IPS-18c (cell line): ENCODE results near the gene SKOR1.

Experiments
- H3K4me3 ChIP-seq: 2 replicates; pipeline ENCODE4 v1.7.0; 2013; ENCODE audit warnings: low read depth, mild to moderate bottlenecking, low read length, moderate library complexity; ENCODE audit not compliant: insufficient read depth
- H3K9me3 ChIP-seq: one replicate; pipeline ENCODE4 v1.6.1; 2013; ENCODE audit warnings: mild to moderate bottlenecking, low read length, moderate library complexity; ENCODE audit not compliant: control insufficient read depth, insufficient read depth

The SKOR1 gene

DNA sequence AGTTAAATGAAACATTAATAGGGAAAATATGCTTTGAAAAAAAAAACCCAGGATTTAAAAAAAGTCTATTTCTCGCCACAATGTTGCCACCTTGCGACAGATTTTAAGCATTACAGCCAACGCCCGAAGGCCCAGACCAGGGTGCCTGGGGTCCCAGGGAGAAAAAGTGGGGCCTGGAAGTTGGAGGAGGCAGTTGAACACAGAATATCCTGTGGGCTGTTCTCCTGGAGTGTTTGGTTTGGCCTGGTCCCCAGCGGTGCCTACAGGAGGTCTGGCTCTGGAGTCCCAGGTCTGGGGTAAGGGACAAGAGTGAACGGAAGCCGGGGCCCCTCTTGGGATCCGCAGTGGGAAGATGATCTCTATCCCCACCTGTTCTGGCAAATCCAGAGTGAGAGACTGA is 11.2 kb downstream of the SKOR1 start:
- no peak overlapping the region for H3K4me3 ChIP-seq
- H3K9me3 ChIP-seq, result peaks cover 2% of the 10 kb centered on the region

DNA sequence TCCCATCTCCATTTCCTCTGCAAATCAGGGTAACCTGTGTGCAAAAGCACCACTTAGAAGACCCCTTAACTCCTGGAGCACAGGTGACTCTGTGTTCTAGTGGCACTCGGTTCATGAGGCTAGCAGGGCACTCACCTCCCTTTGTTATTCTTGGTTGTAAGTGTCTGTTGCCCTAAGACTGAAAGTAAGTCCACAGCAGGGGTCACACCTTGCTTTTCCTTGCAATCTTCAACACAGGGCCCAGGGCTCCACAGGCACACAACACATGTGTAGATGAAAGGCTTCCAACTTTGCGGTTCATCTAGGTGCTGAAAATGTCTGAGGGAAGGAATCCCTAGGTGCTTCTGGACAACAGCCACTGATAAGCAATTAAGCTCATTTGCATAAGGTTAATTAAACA is 11.6 kb downstream of the SKOR1 start:
- H3K9me3 ChIP-seq, result peaks cover 2% of the 10 kb centered on the region
- H3K4me3 ChIP-seq, result no peak overlapping the region

DNA sequence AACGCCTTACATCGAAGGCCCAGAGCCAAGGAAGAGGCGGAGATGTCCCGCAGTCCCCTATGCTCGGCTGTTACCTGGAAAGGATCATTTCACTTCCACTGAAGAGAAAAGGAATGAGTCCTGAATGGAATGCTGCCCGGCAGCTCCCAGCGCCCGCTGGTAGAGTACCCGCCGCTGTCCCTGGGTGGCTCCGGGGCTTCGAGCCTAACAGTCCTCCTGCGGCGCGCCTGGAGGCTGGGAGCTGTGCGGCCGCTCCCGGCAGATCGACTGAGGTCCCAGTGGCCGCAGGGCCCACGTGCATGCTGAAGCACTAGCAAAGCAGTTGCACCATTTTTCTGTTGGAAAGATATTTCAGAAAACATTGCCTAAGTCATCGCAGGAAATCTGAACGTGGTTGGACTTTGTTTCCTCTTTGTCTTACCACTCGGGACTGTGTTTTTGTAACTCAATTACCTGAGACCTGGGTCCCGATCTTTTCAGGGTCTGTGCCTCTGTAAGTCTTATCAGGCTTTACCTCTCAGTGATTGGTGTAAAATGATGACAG is 13.6 kb downstream of the SKOR1 start:
- peak overlapping the region; percentile 35; the same call in 1 of the 2 replicates for H3K4me3 ChIP-seq
- peaks cover 2% of the 10 kb centered on the region for H3K9me3 ChIP-seq

DNA sequence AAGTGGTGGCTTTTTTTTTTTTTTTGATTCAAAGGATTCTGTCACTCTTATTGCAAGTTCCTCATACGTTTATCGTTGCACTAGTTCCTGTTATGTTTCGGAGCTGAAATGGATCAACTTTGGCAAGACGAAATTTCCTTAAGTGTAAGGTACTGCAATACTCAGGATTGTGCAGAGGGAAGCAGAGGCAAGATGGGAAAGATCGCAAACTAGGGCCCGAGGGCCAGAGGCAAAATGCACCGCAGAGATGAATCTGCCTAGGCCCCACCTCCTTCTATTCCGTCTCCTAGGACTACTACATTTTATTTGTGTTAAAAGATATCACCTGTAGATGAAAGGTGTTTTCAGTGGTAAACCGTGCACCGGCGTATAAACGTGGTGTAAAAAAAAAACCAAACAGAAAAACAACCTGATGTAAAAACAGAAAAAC is 14.2 kb downstream of the SKOR1 start:
- peaks cover 2% of the 10 kb centered on the region for H3K9me3 ChIP-seq
- H3K4me3 ChIP-seq, result peak overlapping the region; percentile 47; the same call in 1 of the 2 replicates

DNA sequence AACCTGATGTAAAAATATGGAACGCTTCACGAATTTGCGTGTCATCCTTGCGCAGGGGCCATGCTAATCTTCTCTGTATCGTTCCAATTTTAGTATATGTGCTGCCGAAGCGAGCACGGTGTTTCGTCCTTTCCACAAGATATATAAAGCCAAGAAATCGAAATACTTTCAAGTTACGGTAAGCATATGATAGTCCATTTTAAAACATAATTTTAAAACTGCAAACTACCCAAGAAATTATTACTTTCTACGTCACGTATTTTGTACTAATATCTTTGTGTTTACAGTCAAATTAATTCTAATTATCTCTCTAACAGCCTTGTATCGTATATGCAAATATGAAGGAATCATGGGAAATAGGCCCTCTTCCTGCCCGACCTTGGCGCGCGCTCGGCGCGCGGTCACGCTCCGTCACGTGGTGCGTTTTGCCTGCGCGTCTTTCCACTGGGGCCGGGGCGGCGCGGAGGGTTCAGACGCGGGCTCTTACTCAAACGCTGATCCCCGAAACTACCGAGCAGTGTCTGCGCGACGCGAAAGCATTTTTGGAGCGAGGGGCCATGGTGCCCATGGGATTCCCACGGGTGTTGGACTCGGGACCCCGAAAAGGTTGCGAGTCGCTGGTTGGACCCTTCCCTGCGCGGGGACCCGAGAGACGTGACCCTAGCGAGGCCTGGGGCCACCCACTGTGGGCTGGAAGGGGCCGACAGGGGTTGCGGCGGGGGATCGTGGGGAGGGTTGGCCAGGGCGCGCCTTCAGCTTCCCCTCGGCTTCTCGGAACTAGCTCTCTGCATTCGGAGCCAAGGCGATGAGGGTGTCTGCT is 14.8 kb downstream of the SKOR1 start, which contains the start of gene RNU6-1:
TSS of gene RNU6-1 (minus strand) at position 117 of the 820 bp plus-strand sequence.
- Histone ChIP-seq H3K4me3 (peak within 1 kb of the TSS; percentile 84), H3K9me3 (no peaks in the 10 kb centered on the region)

DNA sequence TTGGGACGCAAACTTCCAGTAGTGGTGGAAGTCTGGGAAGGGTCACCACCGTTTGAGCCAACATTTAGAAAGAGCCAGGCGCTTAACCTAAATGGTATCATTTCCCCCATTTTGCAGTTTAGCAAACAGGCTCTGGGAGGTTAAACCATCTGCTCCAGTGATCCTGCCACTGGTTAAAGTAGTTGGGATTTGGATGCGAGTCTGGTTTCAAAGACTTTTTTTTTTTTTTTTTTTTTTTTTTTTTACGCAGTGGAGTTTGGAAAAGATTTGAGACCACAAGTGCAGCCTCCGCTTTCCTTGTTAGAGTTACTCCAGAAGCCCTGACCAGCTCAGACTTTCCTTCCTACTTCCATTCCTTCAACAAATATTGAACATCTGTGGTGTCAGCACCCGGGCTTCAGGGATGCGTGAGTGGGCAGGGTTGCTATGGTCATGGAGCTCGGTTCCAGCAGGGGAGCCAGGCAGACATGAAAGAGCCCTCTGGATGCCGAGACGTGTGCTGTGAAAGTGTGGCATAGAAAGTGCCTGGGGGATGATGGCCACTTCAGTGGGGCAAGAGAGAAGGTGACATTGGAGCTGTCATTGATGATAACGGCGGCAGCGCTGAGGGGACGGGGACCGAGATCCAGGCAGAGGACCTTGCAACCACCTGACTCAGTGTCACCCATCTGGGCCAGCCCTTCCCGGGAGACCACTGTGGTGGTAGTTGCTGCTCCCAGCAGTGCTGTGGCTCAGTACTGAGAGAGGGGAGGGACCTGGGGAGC is 15.6 kb downstream of the SKOR1 start:
- Histone ChIP-seq H3K4me3 (peak overlapping the region; percentile 84), H3K9me3 (no peaks in the 10 kb centered on the region)

DNA sequence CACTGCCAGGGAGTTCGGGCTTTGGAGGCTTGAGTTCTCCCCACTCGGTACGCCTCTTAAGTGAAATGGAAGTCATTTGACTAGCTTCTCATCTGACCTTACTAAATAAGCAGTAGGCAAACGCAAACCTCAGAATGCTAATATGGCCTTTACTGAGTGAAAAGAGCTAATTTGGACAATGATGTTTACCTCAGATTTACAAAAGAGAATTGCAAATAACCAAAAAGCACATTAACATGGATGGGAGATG is 16.1 kb downstream of the SKOR1 start:
- peak overlapping the region; percentile 84; the same call in 1 of the 2 replicates for H3K4me3 ChIP-seq
- no peaks in the 10 kb centered on the region for H3K9me3 ChIP-seq

DNA sequence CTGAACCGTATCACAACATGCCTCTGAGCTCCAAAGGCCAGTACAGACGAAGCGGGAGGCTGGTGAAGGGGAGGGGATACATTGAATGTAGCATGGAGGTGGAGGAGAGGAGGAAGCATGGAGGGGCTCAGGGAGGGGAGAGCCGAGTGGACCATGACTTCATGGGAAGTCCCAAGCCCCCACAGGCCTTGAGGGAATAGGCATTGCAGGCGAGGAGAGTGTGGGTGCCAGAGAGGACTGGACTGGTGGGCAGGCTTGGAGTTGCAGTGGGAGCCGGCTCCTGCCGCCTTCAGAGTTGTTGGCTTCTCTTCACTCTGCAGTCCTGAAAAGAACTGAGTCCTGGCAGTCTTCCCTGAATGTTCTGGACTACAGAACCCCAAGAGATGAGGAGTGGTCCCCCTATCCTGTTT is 17.8 kb downstream of the SKOR1 start:
- no peak overlapping the region for H3K4me3 ChIP-seq

DNA sequence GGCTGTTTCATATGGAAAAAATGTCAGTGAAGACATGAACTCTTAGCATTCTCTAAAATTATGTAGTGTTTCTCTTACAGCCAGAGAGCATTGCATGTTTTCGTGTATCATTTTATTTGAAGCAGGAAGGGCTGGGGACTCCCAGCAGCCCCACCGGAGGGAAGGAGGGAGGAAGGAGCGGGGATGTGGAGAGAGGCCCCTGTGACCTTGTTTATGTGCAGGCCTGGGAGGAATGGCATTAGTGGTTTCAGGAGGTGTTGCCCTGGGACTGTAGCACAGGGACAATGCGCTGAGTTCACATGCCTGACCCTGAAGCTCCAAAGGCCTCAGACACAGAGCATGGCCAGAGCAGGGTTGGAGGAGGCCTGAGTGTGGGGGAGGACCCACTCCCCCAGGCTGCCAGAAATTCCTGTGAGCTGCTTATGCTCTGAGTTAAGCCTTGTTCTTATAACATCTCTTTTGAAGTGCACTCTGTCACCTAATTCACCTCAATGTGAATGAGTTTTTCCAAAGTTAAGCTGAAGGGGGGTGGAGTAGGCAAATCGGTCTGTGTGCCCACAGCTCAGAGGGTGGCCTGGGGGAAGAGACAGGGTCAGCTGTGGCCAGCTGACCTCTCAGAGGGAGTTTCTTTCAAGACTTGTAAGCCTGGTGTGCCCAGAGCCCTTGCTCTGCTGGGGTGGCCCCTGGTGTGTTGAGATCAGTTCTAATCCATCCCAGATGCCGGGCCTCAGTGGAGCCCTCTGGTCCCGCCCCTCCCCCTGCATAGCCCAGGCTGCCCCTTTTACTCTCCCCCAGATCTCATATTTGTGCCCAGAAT is 18.5 kb downstream of the SKOR1 start:
- Histone ChIP-seq H3K9me3 (no peaks in the 10 kb centered on the region), H3K4me3 (no peak overlapping the region)

More for the DNA sequence above, 17.8 kb downstream of the SKOR1 start:
- H3K9me3 ChIP-seq, result no peaks in the 10 kb centered on the region

DNA sequence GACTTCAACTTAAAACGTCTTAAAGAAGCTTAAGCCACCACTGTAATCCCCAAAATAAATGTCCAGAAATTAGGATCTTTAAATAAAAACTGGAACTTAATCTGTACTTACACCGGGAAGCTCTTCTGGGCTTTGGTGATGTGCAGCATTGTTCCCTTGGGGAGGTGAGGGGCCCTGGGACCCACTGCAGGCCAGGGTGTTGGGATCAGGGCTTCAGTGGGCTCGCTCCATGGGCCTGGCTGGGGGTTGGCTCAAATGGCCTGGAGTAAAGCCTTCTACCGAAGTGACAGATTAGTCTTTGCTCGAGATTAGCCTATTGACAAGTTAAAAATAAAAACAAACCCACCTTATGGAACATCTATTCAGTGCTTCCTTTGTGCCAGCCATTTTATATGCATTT is 20.7 kb downstream of the SKOR1 start:
- Histone ChIP-seq H3K4me3 (no peak overlapping the region), H3K9me3 (no peaks in the 10 kb centered on the region)

DNA sequence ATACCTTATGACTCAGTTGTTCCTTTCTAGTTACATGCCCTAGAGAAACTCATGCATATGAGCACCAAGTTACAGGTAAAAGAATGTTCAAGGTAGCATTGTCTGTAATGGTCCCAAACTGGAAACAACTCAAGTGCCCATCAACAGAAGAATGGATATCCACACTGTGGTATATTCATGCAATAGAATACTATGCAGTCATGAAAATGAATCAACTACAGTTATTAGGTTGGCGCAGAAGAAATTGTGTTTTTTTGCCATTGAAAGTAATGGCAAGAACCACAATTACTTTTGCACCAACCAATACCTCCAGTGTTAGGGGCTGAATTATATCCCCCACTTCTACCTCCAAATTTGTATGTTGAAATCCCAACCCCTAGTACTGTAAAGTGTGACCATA is 24.2 kb downstream of the SKOR1 start:
- Histone ChIP-seq H3K4me3 (no peak overlapping the region), H3K9me3 (no peaks in the 10 kb centered on the region)

DNA sequence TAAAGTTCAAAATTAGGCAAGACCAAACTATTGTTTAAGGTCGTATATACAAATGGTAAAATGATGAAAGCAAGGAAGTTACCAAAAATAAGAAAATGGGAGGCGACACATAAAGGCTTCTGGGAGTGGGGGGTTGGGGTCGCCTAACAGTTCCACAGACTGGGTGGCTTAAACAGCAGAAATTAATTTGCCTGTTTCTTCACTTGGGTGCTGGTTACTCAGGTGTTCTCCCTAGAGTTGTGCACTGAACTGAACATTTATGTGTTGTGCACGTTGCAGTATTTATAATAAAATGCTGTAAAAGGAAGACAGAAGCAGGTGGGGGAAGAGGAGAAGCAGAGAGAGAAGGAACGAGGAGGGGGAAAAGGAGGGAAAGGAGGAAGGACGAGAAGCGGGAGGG is 25.0 kb downstream of the SKOR1 start:
- Histone ChIP-seq H3K9me3 (no peaks in the 10 kb centered on the region), H3K4me3 (no peak overlapping the region)

DNA sequence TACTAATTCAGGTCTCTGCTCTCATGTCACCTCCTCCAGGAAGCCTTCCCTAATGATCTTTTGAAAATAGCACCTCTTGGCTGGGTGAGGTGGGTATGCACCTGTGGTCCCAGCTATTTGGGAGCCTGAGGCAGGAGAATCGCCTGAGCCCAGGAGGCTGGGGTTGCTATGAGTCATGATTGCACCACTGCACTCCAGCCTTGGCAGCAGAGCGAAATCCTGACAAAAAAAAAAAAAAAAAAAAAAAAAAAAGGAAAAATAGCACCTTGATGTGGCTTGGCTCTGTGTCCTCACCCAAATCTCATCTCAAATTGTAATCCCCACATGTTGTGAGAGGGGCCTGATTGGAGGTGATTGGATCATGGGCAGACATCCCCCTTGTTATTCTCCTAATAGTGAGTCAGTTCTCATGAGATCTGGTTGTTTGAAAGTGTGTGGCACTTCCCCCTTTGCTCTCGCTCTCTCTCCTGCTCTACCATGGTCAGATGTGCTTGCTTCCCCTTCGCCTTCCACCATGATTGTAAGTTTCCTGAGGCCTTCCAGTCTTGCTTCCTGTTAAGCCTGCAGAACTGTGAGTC is 25.8 kb downstream of the SKOR1 start:
- H3K4me3 ChIP-seq, result no peak overlapping the region
- no peaks in the 10 kb centered on the region for H3K9me3 ChIP-seq

DNA sequence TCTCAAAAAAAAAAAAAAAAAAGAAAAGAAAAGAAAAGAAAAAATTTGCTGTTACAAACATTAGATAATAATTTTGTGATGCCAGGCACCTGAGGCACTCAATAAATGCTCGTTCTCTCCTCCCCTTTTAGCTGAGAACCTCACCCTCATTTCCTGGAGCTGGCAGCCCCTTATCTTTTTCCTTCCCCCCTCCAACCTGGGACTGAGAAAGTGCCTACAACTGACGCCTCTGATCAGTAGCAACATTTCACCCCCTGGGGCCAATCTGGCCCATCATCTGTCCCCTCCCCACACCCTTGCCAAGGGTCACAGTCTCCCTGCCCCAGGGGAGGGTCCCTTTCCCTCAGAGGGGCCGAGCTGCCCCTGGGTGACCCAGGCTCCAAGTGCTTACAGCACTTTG is 27.1 kb downstream of the SKOR1 start:
- no peaks in the 10 kb centered on the region for H3K9me3 ChIP-seq
- H3K4me3 ChIP-seq, result no peak overlapping the region

DNA sequence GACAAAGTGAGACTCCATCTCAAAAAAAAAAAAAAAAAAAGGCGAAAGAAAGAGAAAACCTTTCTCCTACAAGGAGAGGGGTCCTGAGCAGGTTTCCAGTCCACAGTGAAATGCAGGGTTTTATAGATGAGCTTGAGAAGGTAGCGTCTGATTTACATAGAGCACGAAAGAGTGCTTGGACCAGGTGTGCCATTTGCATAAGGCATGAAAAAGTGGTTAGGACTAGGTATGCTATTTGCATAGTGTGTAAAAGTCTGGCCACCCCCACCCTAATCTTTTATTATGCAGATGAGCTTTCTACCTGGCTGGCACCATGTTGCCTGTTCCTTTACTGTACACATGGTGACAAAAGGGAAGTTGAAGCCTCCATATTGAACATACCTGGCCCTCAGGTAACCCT is 28.1 kb downstream of the SKOR1 start:
- H3K4me3 ChIP-seq, result no peak overlapping the region
- H3K9me3 ChIP-seq, result no peaks in the 10 kb centered on the region

DNA sequence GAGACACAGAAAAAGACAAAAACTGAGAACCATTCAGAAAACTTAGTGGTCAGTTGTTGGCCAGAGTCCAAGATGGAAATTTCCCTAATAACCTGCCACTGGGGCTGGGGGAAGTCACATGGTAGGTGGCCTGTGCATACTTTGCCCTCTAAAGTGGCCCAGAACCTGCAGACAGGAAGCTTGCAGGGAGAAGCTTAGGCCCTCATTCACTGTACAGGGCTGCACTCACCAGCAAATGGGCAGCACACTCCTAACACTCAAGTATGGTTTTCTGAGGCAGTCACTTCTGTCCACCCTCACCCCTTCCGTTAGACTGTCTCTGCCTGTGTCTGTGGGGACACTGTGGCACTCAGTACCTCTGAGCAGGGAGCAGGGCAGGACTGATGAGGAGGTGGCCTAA is 29.0 kb downstream of the SKOR1 start:
- Histone ChIP-seq H3K9me3 (no peaks in the 10 kb centered on the region), H3K4me3 (no peak overlapping the region)

DNA sequence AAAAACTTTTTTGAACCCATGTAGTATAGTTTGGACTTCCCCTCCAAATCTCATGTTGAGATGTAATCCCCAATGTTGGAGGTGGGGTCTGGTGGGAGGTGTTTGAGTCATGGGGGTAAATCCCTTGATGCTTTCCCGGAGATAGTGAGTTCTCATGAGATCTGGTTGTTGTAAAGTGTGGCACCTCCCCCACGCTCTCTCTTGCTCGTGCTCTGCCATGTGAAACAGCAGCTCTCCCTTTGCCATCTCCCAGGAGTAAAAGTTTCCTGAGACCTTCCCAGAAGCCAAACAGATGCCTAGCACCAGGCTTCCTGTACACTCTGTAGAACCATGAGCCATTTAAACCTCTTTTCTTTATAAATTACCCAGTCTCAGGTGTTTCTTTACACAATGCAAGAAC is 30.5 kb downstream of the SKOR1 start:
- Histone ChIP-seq H3K9me3 (no peaks in the 10 kb centered on the region), H3K4me3 (no peak overlapping the region)
